NCI-H1092 treated with DMSO at 0.1 percent for 48 hours (cell line): ENCODE measurements around the gene KPNA3.
A peak's percentile ranks its signal among the peaks of the same experiment; 100 is the strongest.
"Not testable (repeated sequence)": the region's sequence is repeated elsewhere in the genome, so short reads cannot be mapped to it uniquely, and the experiment has no call there.

Experiments used
- DNase-seq: peaks from one replicate; lab custom pipeline; 2025; lab: John Stamatoyannopoulos, UW

The KPNA3 gene

GRCh38 chr13:49746111-49746510, 46.4 kb downstream of the KPNA3 start:
- DNase-seq: no peak

- no peak for DNase-seq
These were observed 51.6 kb downstream of the KPNA3 start for GRCh38 chr13:49740870-49741269.

GRCh38 chr13:49739498-49740187, 52.8 kb downstream of the KPNA3 start:
- DNase-seq: no peak

GRCh38 chr13:49733181-49733951, 59.1 kb downstream of the KPNA3 start:
- no peak for DNase-seq

- DNase-seq: no peak
These were observed 60.7 kb downstream of the KPNA3 start for GRCh38 chr13:49731766-49732165.

GRCh38 chr13:49716615-49717014, 75.9 kb downstream of the KPNA3 start:
- no peak for DNase-seq

GRCh38 chr13:49714757-49715156, 77.7 kb downstream of the KPNA3 start:
- no peak for DNase-seq

GRCh38 chr13:49711218-49711863, 81.1 kb downstream of the KPNA3 start:
- DNase-seq: no peak

- not testable (repeated sequence) for DNase-seq
These were observed 88.2 kb downstream of the KPNA3 start for GRCh38 chr13:49704264-49704663.

GRCh38 chr13:49701491-49701890, 91.0 kb downstream of the KPNA3 start:
- DNase-seq: no peak

GRCh38 chr13:49697468-49697867, 95.0 kb downstream of the KPNA3 start:
- DNase-seq: no peak

GRCh38 chr13:49694446-49694845, 98.0 kb downstream of the KPNA3 start:
- DNase-seq: no peak

- no peak for DNase-seq
These were observed 98.6 kb downstream of the KPNA3 start for GRCh38 chr13:49693877-49694276.

GRCh38 chr13:49693191-49693733, 99.2 kb downstream of the KPNA3 start:
- DNase-seq: no peak

- peak; percentile 84 for DNase-seq
These were observed 101.3 kb downstream of the KPNA3 start, which contains the start of gene EBPL for GRCh38 chr13:49690995-49691784. EBPL (minus strand) TSS chr13:49691486; CDS start chr13:49691424, 62 bp downstream.

GRCh38 chr13:49690133-49690994, 102.1 kb downstream of the KPNA3 start:
- DNase-seq: peak; percentile 60

GRCh38 chr13:49683489-49683888, 109.0 kb downstream of the KPNA3 start:
- no peak for DNase-seq

- DNase-seq: peak; percentile 13
These were observed 110.5 kb downstream of the KPNA3 start for GRCh38 chr13:49681842-49682435.

GRCh38 chr13:49679246-49679645, 113.2 kb downstream of the KPNA3 start:
- DNase-seq: no peak

GRCh38 chr13:49678191-49678914, 114.1 kb downstream of the KPNA3 start:
- no peak for DNase-seq
